Spleen (tissue), 11 donors: Measurements from ENCODE around the gene RALY. TPM values are rescaled to one million over a fixed set of nuclear protein-coding genes. Genes with fewer than 3 reads are reported as not detected.

ENCODE experiments used
- DNase-seq: peaks from one replicate; pipeline ENCODE4 v3.0.0-alpha.2; 2020
- H3K27ac ChIP-seq, 8 donors: fragments of 200-600 bp; sonication (generic) in 7 of 8; 1 replicate in 4 of 8; 2 replicates in 4 of 8; pipeline versions ENCODE4 v1.5.0 to v1.8.0; 2016 to 2021; ENCODE audit warnings: inconsistent platforms in 4 of 8, mild to moderate bottlenecking in 4 of 8, moderate library complexity in 1 of 8
- H3K27me3 ChIP-seq, 7 donors: fragments of 200-600 bp; sonication (generic) in 6 of 7; replicated peaks in 1 of 7; 1 replicate in 4 of 7; 2 replicates in 3 of 7; pipeline versions ENCODE4 v1.5.0 to v1.8.0; 2016 to 2021; ENCODE audit warnings: inconsistent platforms in 3 of 7, mild to moderate bottlenecking in 1 of 7
- H3K36me3 ChIP-seq, 6 donors: fragments of 200-600 bp; sonication (generic) in 5 of 6; 1 replicate in 4 of 6; 2 replicates in 2 of 6; pipeline versions ENCODE4 v1.5.0 to v1.8.0; 2016 to 2021; ENCODE audit warnings: inconsistent platforms in 2 of 6
- H3K4me1 ChIP-seq, 6 donors: fragments of 200-600 bp; sonication (generic) in 5 of 6; 1 replicate in 3 of 6; 2 replicates in 3 of 6; pipeline versions ENCODE4 v1.5.0 to v1.8.0; 2016 to 2021; ENCODE audit warnings: inconsistent platforms in 3 of 6
- H3K4me3 ChIP-seq, 8 donors: fragments of 200-600 bp; sonication (generic) in 7 of 8; 1 replicate in 4 of 8; 2 replicates in 4 of 8; pipeline versions ENCODE4 v1.5.0 to v1.8.0; 2016 to 2021; ENCODE audit warnings: inconsistent platforms in 4 of 8, mild to moderate bottlenecking in 4 of 8, moderate library complexity in 2 of 8
- H3K9me3 ChIP-seq, 8 donors: fragments of 200-600 bp; sonication (generic) in 7 of 8; 1 replicate in 4 of 8; 2 replicates in 4 of 8; pipeline versions ENCODE4 v1.5.0 to v1.8.0; 2016 to 2021; ENCODE audit warnings: inconsistent platforms in 4 of 8
- CTCF ChIP-seq, 11 experiments: fragments of 200-600 bp in 7 of 11; fragments of 450-650 bp in 4 of 11; sonication (generic) in 4 of 11; IDR thresholded peaks in 8 of 11; conservative IDR thresholded peaks in 3 of 11; 1 replicate in 7 of 11; 2 replicates in 4 of 11; pipeline versions ENCODE4 v1.4.0 to v1.8.0; 2016 to 2021; ENCODE audit warnings: antibody characterized with exemption in 11 of 11, inconsistent platforms in 4 of 11, mild to moderate bottlenecking in 1 of 11
- POLR2A ChIP-seq, 3 donors: fragments of 450-650 bp; IDR thresholded peaks; one replicate each; pipeline ENCODE4 v1.5.1; 2017; ENCODE audit warnings: antibody characterized with exemption in 3 of 3, mild to moderate bottlenecking in 1 of 3
- POLR2AphosphoS5 ChIP-seq, 3 donors: sonication (generic); formaldehyde crosslinking; IDR thresholded peaks; one replicate each; pipeline ENCODE4 v1.5.1; 2017; ENCODE audit warnings: antibody characterized with exemption in 3 of 3
- WGBS, 5 donors: extraction: QIAGEN DNeasy Blood & Tissue Kit in 3 of 5; methylation state at CpG; one replicate each; pipeline versions ENCODE4 v1.1.5 to v1.1.7; 2013 to 2018; 5-methylcytosine and 5-hydroxymethylcytosine counted together
- intact Hi-C: fragments of 100-400 bp; cut with DNase I; formaldehyde crosslinking; loops from one replicate; pipeline ENCODE4 v1.15.0; 2023; ENCODE audit warnings: low total_unique reads
- polyA plus RNA-seq, 3 donors: library from polyadenylated mRNA; stranded (reverse); fragments of 200-250 nt; gene quantifications; one replicate each; pipeline ENCODE4 v1.2.1, GENCODE V29; 2013
- total RNA-seq, 7 donors: library from RNA; depleted of rRNA in 3 of 7; stranded (reverse); fragments of >200 nt in 3 of 7; fragmentation: NEBNext Ultra II Directional in 4 of 7; extraction: Animal tissue kit (Norgen Biotek cat#: 25700) in 4 of 7; gene quantifications; one replicate each; pipeline versions ENCODE4 v1.1.0 to v1.2.1, GENCODE V29; 2016 to 2021
- donor health status: healthy with polysubstance abuse.
- donor health status: DM: no; HTN: no; CAD: no; lungs with moderate emphysema.
- donor health status: DM: no; HTN: no; CAD: no.
- donor health status: Bipolar disorder and iron deficiency.
- donor health status: healthy.
- donor health status: DM: no; HTN: no; CAD: no.
- donor health status: DM: yes; HTN: yes; CAD: no.

Gene RALY
- total and polyA plus RNA-seq, 10 donors: 72.9 to 133 (median 99.7) TPM

- TF ChIP-seq POLR2A (IDR thresholded peaks at IDR 0.05): no peak
- no peak for TF ChIP-seq POLR2AphosphoS5 (IDR thresholded peaks at IDR 0.05)
- no peak for TF ChIP-seq CTCF (IDR thresholded peaks at IDR 0.05 in 8 of 11, conservative IDR thresholded peaks at IDR 0.05 in 3 of 11)
- Histone ChIP-seq H3K4me1 (no peaks in the 10 kb centered on the region), H3K4me3 (no peak overlapping the region), H3K27me3 (no peaks in the 10 kb centered on the region), H3K27ac (no peak overlapping the region), H3K9me3 (no peaks in the 10 kb centered on the region), H3K36me3 (no peaks in the 10 kb centered on the region)
- WGBS, 5 donors: 95 to 100% (median 96%) methylated on average over 2 of the region's 2 CpGs
- intact Hi-C loops: loop anchor here (10.0 kb wide), 1 partner anchor 80 kb away; no protein-coding TSS in a partner anchor
- no peak for DNase-seq
Measured at GRCh38 chr20:33985280-33985679, 8.4 kb upstream of the RALY start.

- peaks cover 0 to 5% (median 0%) of the 10 kb centered on the region in 6 donors for H3K4me1 ChIP-seq
- H3K9me3 ChIP-seq: no peaks in the 10 kb centered on the region
- no peaks in the 10 kb centered on the region for H3K27me3 ChIP-seq
- intact Hi-C loops: loop anchor here (10.0 kb wide), 1 partner anchor 79 kb away; no protein-coding TSS in a partner anchor
- no peak overlapping the region for H3K4me3 ChIP-seq
- no peak for TF ChIP-seq CTCF (IDR thresholded peaks at IDR 0.05 in 8 of 11, conservative IDR thresholded peaks at IDR 0.05 in 3 of 11)
- TF ChIP-seq POLR2A (IDR thresholded peaks at IDR 0.05): no peak
- TF ChIP-seq POLR2AphosphoS5 (IDR thresholded peaks at IDR 0.05): no peak
- H3K36me3 ChIP-seq: no peaks in the 10 kb centered on the region
- DNase-seq: no peak
- WGBS, 5 donors: 43 to 88% (median 80%) methylated on average over 2 of the region's 2 CpGs
- no peak overlapping the region for H3K27ac ChIP-seq
Measured at GRCh38 chr20:33985830-33986229, 7.9 kb upstream of the RALY start.

- Histone ChIP-seq H3K4me3 (no peak overlapping the region), H3K4me1 (peaks cover 0 to 13% (median 7%) of the 10 kb centered on the region in 6 donors), H3K9me3 (no peaks in the 10 kb centered on the region), H3K27ac (no peak overlapping the region), H3K27me3 (no peaks in the 10 kb centered on the region), H3K36me3 (no peaks in the 10 kb centered on the region)
- 91 to 97% (median 94%) methylated on average over 4 to 5 of the region's 5 CpGs for WGBS, 5 donors
- no peak for DNase-seq
- TF ChIP-seq CTCF (IDR thresholded peaks at IDR 0.05 in 8 of 11, conservative IDR thresholded peaks at IDR 0.05 in 3 of 11) (no peak), POLR2AphosphoS5 (IDR thresholded peaks at IDR 0.05) (no peak), POLR2A (IDR thresholded peaks at IDR 0.05) (no peak)
- intact Hi-C loops: loop anchor here (10.0 kb wide), 1 partner anchor 78 kb away; no protein-coding TSS in a partner anchor
Measured at GRCh38 chr20:33986560-33987216, 7.0 kb upstream of the RALY start.

- WGBS, 5 donors: 90 to 97% (median 93%) methylated on average over 4 of the region's 4 CpGs
- intact Hi-C loops: loop anchor here (5.0 kb wide), 1 partner anchor 122 kb away; the partner anchor contains the start of gene EIF2S2
- Histone ChIP-seq H3K27me3 (no peaks in the 10 kb centered on the region), H3K9me3 (no peaks in the 10 kb centered on the region), H3K27ac (no peak overlapping the region), H3K4me1 (peaks cover 0 to 29% (median 22%) of the 10 kb centered on the region in 6 donors), H3K36me3 (no peaks in the 10 kb centered on the region), H3K4me3 (no peak overlapping the region)
- TF ChIP-seq POLR2A (IDR thresholded peaks at IDR 0.05): no peak
- TF ChIP-seq POLR2AphosphoS5 (IDR thresholded peaks at IDR 0.05): no peak
- no peak for TF ChIP-seq CTCF (IDR thresholded peaks at IDR 0.05 in 8 of 11, conservative IDR thresholded peaks at IDR 0.05 in 3 of 11)
- no peak for DNase-seq
Measured at GRCh38 chr20:33990075-33990474, 3.6 kb upstream of the RALY start.
